Kidney epithelial cell (primary cell): ENCODE measurements around the gene FIBCD1. TPM values are rescaled to one million over a fixed set of nuclear protein-coding genes. Genes with fewer than 3 reads are reported as not detected.

Source experiments
- DNase-seq: peaks from one replicate; pipeline ENCODE4 v3.0.0-alpha.2; 2010; ENCODE audit warnings: low read depth
- H3K27me3 ChIP-seq: 2 replicates; pipeline ENCODE4 v1.6.0; 2011; ENCODE audit warnings: low read length; ENCODE audit not compliant: control insufficient read depth, insufficient read depth
- H3K36me3 ChIP-seq: 2 replicates; pipeline ENCODE4 v1.5.1; 2011; ENCODE audit warnings: low read length; ENCODE audit not compliant: control insufficient read depth, insufficient read depth
- H3K4me3 ChIP-seq: 2 replicates; pipeline ENCODE4 v1.5.1; 2011; ENCODE audit warnings: low read depth, mild to moderate bottlenecking, control low read depth, low read length
- total RNA-seq: library from RNA; depleted of rRNA; stranded (reverse); fragments of >200 nt; gene quantifications from 2 replicates; pipeline ENCODE4 v1.2.3, GENCODE V29; 2015
- TF ChIP-seq, protein P1 (sequence below): IDR thresholded peaks from 2 replicates; pipeline ENCODE4 v1.5.1; 2011; ENCODE audit warnings: mild to moderate bottlenecking, moderate library complexity, low read length, control low read depth, inconsistent platforms; ENCODE audit not compliant: insufficient read depth, poor library complexity, severe bottlenecking

FIBCD1 gene
- total RNA-seq, 1 donor from 2014 or later, result 2.6 TPM

DNA sequence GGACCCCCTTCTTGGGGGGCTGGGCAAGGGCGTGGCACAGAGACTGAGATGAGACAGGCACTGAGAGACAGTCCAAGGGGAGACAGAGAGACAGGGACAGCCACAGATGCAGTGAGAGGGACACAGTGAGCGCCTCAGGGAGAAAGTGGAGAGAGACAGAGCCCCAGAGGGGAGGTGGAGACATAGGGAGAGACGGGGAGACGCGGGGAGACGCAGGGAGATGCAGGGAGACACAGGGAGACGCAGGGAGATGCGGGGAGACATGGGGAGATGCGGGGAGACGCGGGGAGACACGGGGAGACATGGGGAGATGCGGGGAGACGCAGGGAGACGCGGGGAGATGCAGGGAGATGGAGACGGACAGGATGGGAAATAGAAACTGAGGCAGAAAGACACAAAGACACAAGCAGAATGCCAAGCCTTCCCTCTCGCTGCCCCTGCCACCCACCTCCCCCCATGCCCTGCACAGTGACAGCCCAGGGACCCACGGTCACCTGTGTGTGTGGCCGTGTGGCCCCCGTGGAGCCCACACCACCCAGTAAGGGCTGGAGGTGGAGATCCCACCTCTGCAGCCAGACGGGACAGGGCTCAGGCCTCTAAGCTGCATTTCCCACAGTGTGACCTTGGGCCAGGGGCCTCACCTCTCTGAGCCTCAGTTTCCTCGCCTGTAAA lies 8.8 kb downstream of the FIBCD1 start:
- Histone ChIP-seq H3K27me3 (no peaks in the 10 kb centered on the region), H3K4me3 (no peak overlapping the region), H3K36me3 (no peaks in the 10 kb centered on the region)
- TF ChIP-seq, protein P1, sequence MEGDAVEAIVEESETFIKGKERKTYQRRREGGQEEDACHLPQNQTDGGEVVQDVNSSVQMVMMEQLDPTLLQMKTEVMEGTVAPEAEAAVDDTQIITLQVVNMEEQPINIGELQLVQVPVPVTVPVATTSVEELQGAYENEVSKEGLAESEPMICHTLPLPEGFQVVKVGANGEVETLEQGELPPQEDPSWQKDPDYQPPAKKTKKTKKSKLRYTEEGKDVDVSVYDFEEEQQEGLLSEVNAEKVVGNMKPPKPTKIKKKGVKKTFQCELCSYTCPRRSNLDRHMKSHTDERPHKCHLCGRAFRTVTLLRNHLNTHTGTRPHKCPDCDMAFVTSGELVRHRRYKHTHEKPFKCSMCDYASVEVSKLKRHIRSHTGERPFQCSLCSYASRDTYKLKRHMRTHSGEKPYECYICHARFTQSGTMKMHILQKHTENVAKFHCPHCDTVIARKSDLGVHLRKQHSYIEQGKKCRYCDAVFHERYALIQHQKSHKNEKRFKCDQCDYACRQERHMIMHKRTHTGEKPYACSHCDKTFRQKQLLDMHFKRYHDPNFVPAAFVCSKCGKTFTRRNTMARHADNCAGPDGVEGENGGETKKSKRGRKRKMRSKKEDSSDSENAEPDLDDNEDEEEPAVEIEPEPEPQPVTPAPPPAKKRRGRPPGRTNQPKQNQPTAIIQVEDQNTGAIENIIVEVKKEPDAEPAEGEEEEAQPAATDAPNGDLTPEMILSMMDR, result no peak
- no peak for DNase-seq

DNA sequence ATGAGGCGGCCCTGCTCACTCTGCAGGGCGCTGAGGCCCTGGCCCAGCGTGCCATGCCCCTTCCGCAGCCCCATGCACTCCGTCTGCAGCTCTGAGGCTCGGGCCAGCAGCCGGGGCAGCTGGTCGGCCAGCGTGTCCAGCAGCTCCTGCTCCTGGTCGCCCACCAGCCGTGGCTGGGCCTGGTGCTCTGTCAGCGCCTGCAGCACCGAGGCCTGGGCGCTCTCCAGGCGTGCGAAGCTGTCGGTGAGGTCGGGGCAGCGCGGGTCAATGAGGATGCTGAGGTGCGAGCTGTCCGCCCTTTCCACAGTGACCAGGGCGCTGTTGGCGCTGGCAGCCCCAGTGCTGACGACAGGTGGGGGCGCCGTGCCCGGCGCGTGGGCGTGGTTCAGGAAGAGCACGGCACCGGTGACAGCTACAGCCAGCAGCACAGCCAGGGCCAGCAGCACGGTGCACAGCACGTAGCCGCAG lies 9.4 kb downstream of the FIBCD1 start:
- DNase-seq, result no peak
- TF ChIP-seq, protein P1, result no peak
- H3K27me3 ChIP-seq, result no peaks in the 10 kb centered on the region
- no peaks in the 10 kb centered on the region for H3K36me3 ChIP-seq
- H3K4me3 ChIP-seq, result no peak overlapping the region

DNA sequence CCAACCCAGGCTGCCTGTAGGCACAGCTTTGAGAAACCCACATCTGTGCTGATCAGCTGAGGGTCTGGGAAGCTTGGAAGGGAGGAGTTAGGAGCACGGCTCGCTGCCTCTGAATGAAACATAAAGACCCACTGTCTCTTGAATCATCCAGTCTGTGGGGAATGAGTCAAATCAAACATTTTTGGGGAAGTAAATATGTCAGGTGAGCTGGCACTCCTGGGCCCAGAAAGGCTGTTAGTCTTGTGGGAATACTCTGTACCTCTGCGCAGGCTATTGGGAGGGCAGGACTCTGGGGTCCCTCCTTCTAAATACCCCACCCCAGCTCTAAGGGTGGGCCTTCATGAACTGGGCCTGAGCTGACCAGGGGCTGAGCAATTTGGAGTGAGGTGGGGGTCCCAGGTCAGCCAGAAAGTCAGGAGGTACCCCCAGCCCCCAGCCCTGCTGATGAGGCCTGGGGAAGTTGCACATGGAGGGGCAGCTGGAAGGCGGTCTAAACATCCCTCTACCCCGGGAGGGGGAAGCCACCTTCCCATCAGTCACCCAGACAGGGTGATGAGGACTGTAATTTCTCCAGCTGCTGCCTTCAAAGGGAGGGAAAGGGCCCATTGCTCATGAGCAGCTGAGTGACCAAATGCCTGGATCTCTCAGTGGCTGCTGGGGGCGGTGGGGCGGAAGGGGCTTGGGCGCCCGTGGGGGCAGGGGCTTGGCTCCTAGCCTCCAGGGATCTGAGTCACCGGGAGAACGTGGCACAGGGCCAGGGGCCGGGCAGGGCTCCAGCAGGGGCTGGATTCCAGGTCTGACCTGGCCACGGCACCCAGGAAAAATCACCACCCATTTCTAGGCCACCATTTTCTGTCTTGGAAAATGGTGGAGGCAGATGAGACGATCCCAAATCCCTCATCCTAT lies 10.8 kb downstream of the FIBCD1 start:
- no peak overlapping the region for H3K4me3 ChIP-seq
- H3K27me3 ChIP-seq, result peaks cover 6% of the 10 kb centered on the region
- DNase-seq, result peak; percentile 85
- no peaks in the 10 kb centered on the region for H3K36me3 ChIP-seq
- TF ChIP-seq, protein P1, result no peak

DNA sequence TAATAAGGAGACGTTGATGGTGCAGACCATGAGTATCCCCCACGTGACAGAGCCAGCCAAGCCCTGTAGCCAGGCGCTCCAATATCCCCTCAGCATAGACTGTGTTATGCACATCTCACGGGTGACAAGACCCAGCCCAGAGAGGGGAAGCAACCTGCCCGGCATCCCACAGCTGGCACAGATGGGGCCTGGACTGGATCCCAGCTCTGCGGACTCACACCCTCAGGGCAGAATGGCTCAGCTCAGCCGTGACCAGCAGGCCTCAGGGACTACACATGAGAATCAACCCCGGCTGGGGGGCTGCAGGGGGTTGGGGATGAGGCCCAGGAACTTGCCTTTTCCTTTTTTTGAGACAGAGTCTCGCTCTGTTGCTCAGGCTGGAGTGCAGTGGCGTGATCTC lies 11.7 kb downstream of the FIBCD1 start:
- no peak overlapping the region for H3K4me3 ChIP-seq
- DNase-seq, result no peak
- H3K36me3 ChIP-seq, result no peaks in the 10 kb centered on the region
- H3K27me3 ChIP-seq, result peaks cover 10% of the 10 kb centered on the region
- TF ChIP-seq, protein P1, result no peak

DNA sequence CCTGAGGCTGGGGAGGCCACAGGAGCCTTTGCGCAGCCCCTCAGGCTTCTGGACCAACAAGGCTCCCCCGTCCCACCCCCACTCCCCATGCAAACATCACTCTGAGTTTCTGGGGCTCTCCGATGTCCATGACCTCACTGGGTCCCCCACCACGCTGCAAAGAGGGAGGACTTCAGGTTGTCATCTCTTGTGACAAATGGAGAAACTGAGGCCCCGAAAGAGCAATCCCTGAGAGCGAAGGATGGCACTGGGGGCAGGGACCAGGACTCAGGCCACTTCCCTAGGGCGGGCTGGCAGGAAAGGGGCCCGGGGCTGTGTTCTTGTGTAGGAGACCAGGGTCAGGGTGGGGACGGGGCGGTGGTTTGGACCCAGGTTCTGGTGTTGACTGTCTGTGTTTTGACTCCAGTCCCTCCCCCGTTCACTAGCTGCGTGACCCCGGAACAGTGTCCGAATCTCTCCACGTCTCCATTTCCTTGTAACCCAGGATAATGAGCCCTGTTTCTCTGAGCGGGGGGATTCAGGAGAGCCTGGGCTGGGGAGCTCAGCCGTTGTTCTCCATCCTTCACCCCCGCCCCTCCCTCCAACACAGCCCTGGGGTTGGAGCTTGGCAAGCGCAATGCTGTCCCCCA lies 13.9 kb downstream of the FIBCD1 start:
- no peak for DNase-seq
- peaks cover 17% of the 10 kb centered on the region for H3K27me3 ChIP-seq
- no peak overlapping the region for H3K4me3 ChIP-seq
- TF ChIP-seq, protein P1, result no peak
- H3K36me3 ChIP-seq, result no peaks in the 10 kb centered on the region
